ENCODE data around the gene CYTH2.

DNA sequence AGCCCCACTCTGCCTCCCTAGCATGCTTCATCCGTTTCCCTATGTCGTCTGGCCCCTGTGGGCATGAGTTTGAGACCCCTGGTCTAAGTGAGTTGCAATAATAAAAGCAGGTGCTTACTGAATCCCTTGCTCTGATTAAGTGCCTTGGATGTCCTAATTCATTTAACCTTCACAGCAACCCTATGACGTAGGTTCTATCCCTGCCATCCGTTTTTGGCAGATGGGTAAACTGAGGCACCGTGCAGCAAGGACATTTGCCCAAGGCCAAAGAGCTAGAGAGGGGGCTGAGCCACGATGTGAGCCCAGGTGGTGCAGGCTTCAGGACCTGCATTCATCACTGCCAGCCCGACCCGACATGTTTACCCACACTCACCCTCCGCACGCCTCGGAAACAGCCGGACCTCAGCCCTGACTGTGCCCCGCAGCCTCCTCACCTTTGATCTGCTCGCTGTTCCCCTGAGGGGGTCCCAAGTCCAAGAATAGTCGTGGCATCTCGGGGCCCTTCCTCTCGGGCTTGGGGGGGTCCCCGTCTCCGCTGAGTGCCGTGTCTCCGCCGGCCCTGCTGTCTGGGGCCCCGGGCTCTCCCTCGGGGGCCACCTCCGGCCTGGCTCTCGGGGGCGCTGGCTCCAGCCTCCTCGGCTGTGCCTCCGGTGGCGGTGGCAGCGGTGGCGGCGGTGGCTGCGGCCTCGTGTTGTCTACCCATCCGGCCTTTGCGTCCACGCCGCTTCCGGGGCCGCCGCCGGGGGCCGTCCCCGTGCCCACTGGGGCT lies 28.0 kb downstream of the CYTH2 start:
- TF ChIP-seq, protein P1, sequence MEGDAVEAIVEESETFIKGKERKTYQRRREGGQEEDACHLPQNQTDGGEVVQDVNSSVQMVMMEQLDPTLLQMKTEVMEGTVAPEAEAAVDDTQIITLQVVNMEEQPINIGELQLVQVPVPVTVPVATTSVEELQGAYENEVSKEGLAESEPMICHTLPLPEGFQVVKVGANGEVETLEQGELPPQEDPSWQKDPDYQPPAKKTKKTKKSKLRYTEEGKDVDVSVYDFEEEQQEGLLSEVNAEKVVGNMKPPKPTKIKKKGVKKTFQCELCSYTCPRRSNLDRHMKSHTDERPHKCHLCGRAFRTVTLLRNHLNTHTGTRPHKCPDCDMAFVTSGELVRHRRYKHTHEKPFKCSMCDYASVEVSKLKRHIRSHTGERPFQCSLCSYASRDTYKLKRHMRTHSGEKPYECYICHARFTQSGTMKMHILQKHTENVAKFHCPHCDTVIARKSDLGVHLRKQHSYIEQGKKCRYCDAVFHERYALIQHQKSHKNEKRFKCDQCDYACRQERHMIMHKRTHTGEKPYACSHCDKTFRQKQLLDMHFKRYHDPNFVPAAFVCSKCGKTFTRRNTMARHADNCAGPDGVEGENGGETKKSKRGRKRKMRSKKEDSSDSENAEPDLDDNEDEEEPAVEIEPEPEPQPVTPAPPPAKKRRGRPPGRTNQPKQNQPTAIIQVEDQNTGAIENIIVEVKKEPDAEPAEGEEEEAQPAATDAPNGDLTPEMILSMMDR (IDR thresholded peaks at IDR 0.05; ENCODE audit: low read depth, low read length) = no peak
- no peak for TF ChIP-seq EZH2phosphoT487 (IDR thresholded peaks at IDR 0.05; ENCODE audit: low read depth)
